IPS-NIHi7 (cell line): ENCODE data around the gene PLA2G4A.
A peak's percentile ranks its signal among the peaks of the same experiment; 100 is the strongest.
"Not testable (repeated sequence)": the region's sequence is repeated elsewhere in the genome, so short reads cannot be mapped to it uniquely, and the experiment has no call there.

ENCODE experiments used
- DNase-seq: peaks from one replicate; pipeline ENCODE4 v3.0.0; 2012; ENCODE audit warnings: mixed read lengths; ENCODE audit errors: extremely low spot score

PLA2G4A gene

GRCh38 chr1:186921386-186921785, 92.6 kb downstream of the PLA2G4A start:
- not testable (repeated sequence) for DNase-seq

GRCh38 chr1:186922814-186923213, 94.1 kb downstream of the PLA2G4A start:
- DNase-seq: not testable (repeated sequence)

GRCh38 chr1:186923486-186923885, 94.7 kb downstream of the PLA2G4A start:
- no peak for DNase-seq

GRCh38 chr1:186925881-186926669, 97.3 kb downstream of the PLA2G4A start:
- no peak for DNase-seq

- peak; percentile 12 for DNase-seq
Observed at GRCh38 chr1:186927884-186928283, 99.1 kb downstream of the PLA2G4A start.

- DNase-seq: no peak
Observed at GRCh38 chr1:186930238-186930637, 101.5 kb downstream of the PLA2G4A start.

GRCh38 chr1:186937016-186937670, 108.4 kb downstream of the PLA2G4A start:
- no peak for DNase-seq

- no peak for DNase-seq
Observed at GRCh38 chr1:186943891-186944686, 115.3 kb downstream of the PLA2G4A start.

GRCh38 chr1:186945146-186945545, 116.4 kb downstream of the PLA2G4A start:
- no peak for DNase-seq

GRCh38 chr1:186948535-186948934, 119.8 kb downstream of the PLA2G4A start:
- no peak for DNase-seq

- DNase-seq: no peak
Observed at GRCh38 chr1:186949173-186949572, 120.4 kb downstream of the PLA2G4A start.

- DNase-seq: no peak
Observed at GRCh38 chr1:186950547-186950946, 121.8 kb downstream of the PLA2G4A start.

- no peak for DNase-seq
Observed at GRCh38 chr1:186953876-186954275, 125.1 kb downstream of the PLA2G4A start.

GRCh38 chr1:186957314-186957713, 128.6 kb downstream of the PLA2G4A start:
- DNase-seq: no peak

GRCh38 chr1:186958520-186958919, 129.8 kb downstream of the PLA2G4A start:
- DNase-seq: no peak

- DNase-seq: no peak
Observed at GRCh38 chr1:186960861-186961260, 132.1 kb downstream of the PLA2G4A start.

GRCh38 chr1:186965847-186966246, 137.1 kb downstream of the PLA2G4A start:
- DNase-seq: no peak

- DNase-seq: no peak
Observed at GRCh38 chr1:186966456-186966855, 137.7 kb downstream of the PLA2G4A start.

GRCh38 chr1:186967656-186968394, 139.1 kb downstream of the PLA2G4A start:
- no peak for DNase-seq

- no peak for DNase-seq
Observed at GRCh38 chr1:186974774-186975181, 146.0 kb downstream of the PLA2G4A start.

GRCh38 chr1:186975220-186975619, 146.5 kb downstream of the PLA2G4A start:
- DNase-seq: no peak

- DNase-seq: no peak
Observed at GRCh38 chr1:186976700-186977099, 148.0 kb downstream of the PLA2G4A start.
